Activated effector memory CD4-positive, alpha-beta T cell treated with Interleukin-2 at 50 U/mL for 16 hours (primary cell): ENCODE data around the gene SCRG1.

Experiments
- DNase-seq: peaks from one replicate; pipeline ENCODE4 v3.0.0-alpha.2; 2020

SCRG1 gene

GRCh38 chr4:173357939-173358338 is 41.0 kb downstream of the SCRG1 start:
- DNase-seq, result no peak

- no peak for DNase-seq
Observed at GRCh38 chr4:173347467-173347866, 51.4 kb downstream of the SCRG1 start.

GRCh38 chr4:173346074-173346473 is 52.8 kb downstream of the SCRG1 start:
- no peak for DNase-seq

- no peak for DNase-seq
Observed at GRCh38 chr4:173345648-173346047, 53.3 kb downstream of the SCRG1 start.

- DNase-seq, result no peak
Observed at GRCh38 chr4:173343832-173344397, 55.0 kb downstream of the SCRG1 start.

- no peak for DNase-seq
Observed at GRCh38 chr4:173337463-173337862, 61.5 kb downstream of the SCRG1 start.

- DNase-seq, result no peak
Observed at GRCh38 chr4:173334891-173335752, 63.8 kb downstream of the SCRG1 start.
